Trophoblast cell (in vitro differentiated cells and primary cell): ENCODE results near the gene DNAJB6.

Experiments used
- DNase-seq, 2 donors: peaks; one replicate each; pipeline ENCODE4 v3.0.0-alpha.2; 2016
- H2AFZ ChIP-seq: 2 replicates; pipeline ENCODE4 v1.6.1; 2013; ENCODE audit warnings: low read length, moderate library complexity, mild to moderate bottlenecking; ENCODE audit not compliant: insufficient read depth, poor library complexity
- H2AK5ac ChIP-seq: 2 replicates; pipeline ENCODE4 v1.6.1; 2013; ENCODE audit warnings: mild to moderate bottlenecking, low read length
- H2BK120ac ChIP-seq: 2 replicates; pipeline ENCODE4 v1.6.1; 2013; ENCODE audit warnings: low read length, mild to moderate bottlenecking, moderate library complexity; ENCODE audit not compliant: insufficient read depth, poor library complexity
- H2BK12ac ChIP-seq: 2 replicates; pipeline ENCODE4 v1.6.1; 2013; ENCODE audit warnings: mild to moderate bottlenecking, low read length, moderate library complexity
- H2BK5ac ChIP-seq: 2 replicates; pipeline ENCODE4 v1.6.1; 2013; ENCODE audit warnings: low read length, low read depth, moderate library complexity, mild to moderate bottlenecking; ENCODE audit not compliant: poor library complexity
- H3K14ac ChIP-seq: 2 replicates; pipeline ENCODE4 v1.6.1; 2013; ENCODE audit warnings: mild to moderate bottlenecking, low read length
- H3K18ac ChIP-seq: 2 replicates; pipeline ENCODE4 v1.6.1; 2013; ENCODE audit warnings: mild to moderate bottlenecking, low read length
- H3K23ac ChIP-seq: 2 replicates; pipeline ENCODE4 v1.6.1; 2013; ENCODE audit warnings: low read length
- H3K27ac ChIP-seq: 2 replicates; pipeline ENCODE4 v1.5.1; 2013; ENCODE audit warnings: low read depth, mild to moderate bottlenecking, inconsistent platforms, low read length, moderate library complexity
- H3K27me3 ChIP-seq: 2 replicates; pipeline ENCODE4 v1.6.1; 2013; ENCODE audit warnings: inconsistent platforms, mild to moderate bottlenecking, low read length, moderate library complexity; ENCODE audit not compliant: insufficient read depth
- H3K36me3 ChIP-seq, 2 experiments: 1 replicate in 1 of 2; 2 replicates in 1 of 2; pipeline ENCODE4 v1.6.1; 2013; ENCODE audit warnings: low read length in 2 of 2, mild to moderate bottlenecking in 2 of 2, moderate library complexity in 1 of 2; ENCODE audit not compliant: insufficient read depth in 2 of 2, control insufficient read depth in 1 of 2
- H3K4ac ChIP-seq: 2 replicates; pipeline ENCODE4 v1.6.1; 2013; ENCODE audit warnings: low read depth, mild to moderate bottlenecking, low read length, moderate library complexity
- H3K4me1 ChIP-seq, 2 experiments: 1 replicate in 1 of 2; 2 replicates in 1 of 2; pipeline ENCODE4 v1.6.1; 2013; ENCODE audit warnings: low read length in 2 of 2, mild to moderate bottlenecking in 2 of 2, moderate library complexity in 1 of 2; ENCODE audit not compliant: insufficient read depth in 2 of 2, control insufficient read depth in 1 of 2
- H3K4me2 ChIP-seq: 2 replicates; pipeline ENCODE4 v1.6.1; 2013; ENCODE audit warnings: inconsistent platforms, mild to moderate bottlenecking, low read length, moderate library complexity
- H3K4me3 ChIP-seq: 2 replicates; pipeline ENCODE4 v1.5.1; 2013; ENCODE audit warnings: mild to moderate bottlenecking, low read depth, low read length, inconsistent platforms
- H3K79me1 ChIP-seq: one replicate; pipeline ENCODE4 v1.6.1; 2013; ENCODE audit warnings: low read length
- H3K79me2 ChIP-seq: 2 replicates; pipeline ENCODE4 v1.6.1; 2013; ENCODE audit warnings: low read length, mild to moderate bottlenecking; ENCODE audit not compliant: control insufficient read depth, insufficient read depth, poor library complexity
- H3K9ac ChIP-seq: 2 replicates; pipeline ENCODE4 v1.6.1; 2013; ENCODE audit warnings: mild to moderate bottlenecking, low read length
- H3K9me3 ChIP-seq: 2 replicates; pipeline ENCODE4 v1.6.1; 2013; ENCODE audit warnings: low read depth, mild to moderate bottlenecking, control low read depth, inconsistent platforms, low read length; ENCODE audit not compliant: insufficient read depth
- H4K12ac ChIP-seq: 2 replicates; pipeline ENCODE4 v1.6.1; 2013; ENCODE audit warnings: low read depth, mild to moderate bottlenecking, low read length, moderate library complexity
- H4K8ac ChIP-seq: 2 replicates; pipeline ENCODE4 v1.6.1; 2013; ENCODE audit warnings: low read depth, mild to moderate bottlenecking, low read length, moderate library complexity
- H4K91ac ChIP-seq: one replicate; pipeline ENCODE4 v1.6.1; 2013; ENCODE audit warnings: low read depth, mild to moderate bottlenecking, low read length, moderate library complexity
- WGBS: extraction: QIAGEN DNeasy Blood & Tissue Kit; methylation state at CpG from one replicate; pipeline ENCODE4 v1.1.7; 2013; ENCODE audit warnings: missing lambda C conversion rate; ENCODE audit not compliant: insufficient read length, insufficient coverage; ENCODE audit errors: extremely low coverage; 5-methylcytosine and 5-hydroxymethylcytosine counted together

The DNAJB6 gene

GRCh38 chr7:157358041-157358752 is 21.4 kb downstream of the DNAJB6 start:
- H2AK5ac ChIP-seq = no peak overlapping the region
- no peak overlapping the region for H3K18ac ChIP-seq
- no peak overlapping the region for H2BK5ac ChIP-seq
- H2AFZ ChIP-seq = no peak overlapping the region
- H3K23ac ChIP-seq = no peak overlapping the region
- no peak overlapping the region for H2BK120ac ChIP-seq
- no peak overlapping the region for H4K8ac ChIP-seq
- peaks cover 15 to 19% of the 10 kb centered on the region in 2 experiments for H3K4me1 ChIP-seq
- no peaks in the 10 kb centered on the region for H3K79me1 ChIP-seq
- no peaks in the 10 kb centered on the region for H3K27me3 ChIP-seq
- H4K91ac ChIP-seq = no peak overlapping the region
- H3K9me3 ChIP-seq = no peaks in the 10 kb centered on the region
- H3K79me2 ChIP-seq = peaks cover 12% of the 10 kb centered on the region
- no peak for DNase-seq
- H3K36me3 ChIP-seq = peaks cover 15 to 25% of the 10 kb centered on the region in 2 experiments
- H3K27ac ChIP-seq = no peak overlapping the region
- H3K4me3 ChIP-seq = no peak overlapping the region
- no peak overlapping the region for H3K4me2 ChIP-seq
- WGBS = no CpG with 5 or more reads among the region's 13 CpGs
- no peak overlapping the region for H2BK12ac ChIP-seq
- no peak overlapping the region for H3K9ac ChIP-seq
- H4K12ac ChIP-seq = no peak overlapping the region
- peak overlapping the region; percentile 37 for H3K4ac ChIP-seq
- H3K14ac ChIP-seq = no peak overlapping the region

GRCh38 chr7:157358753-157359096 is 21.9 kb downstream of the DNAJB6 start:
- Histone ChIP-seq H3K27me3 (no peaks in the 10 kb centered on the region), H2BK120ac (no peak overlapping the region), H3K18ac (no peak overlapping the region), H3K36me3 (peaks cover 19 to 30% of the 10 kb centered on the region in 2 experiments), H3K4me1 (peaks cover 15 to 17% of the 10 kb centered on the region in 2 experiments), H2AFZ (no peak overlapping the region), H3K4ac (peak overlapping the region; percentile 37), H2BK5ac (no peak overlapping the region), H4K8ac (no peak overlapping the region), H3K4me3 (no peak overlapping the region), H3K9me3 (no peaks in the 10 kb centered on the region), H4K12ac (no peak overlapping the region), H3K14ac (no peak overlapping the region), H3K9ac (no peak overlapping the region), H4K91ac (no peak overlapping the region), H3K79me1 (no peaks in the 10 kb centered on the region), H2BK12ac (no peak overlapping the region), H3K27ac (no peak overlapping the region), H3K4me2 (no peak overlapping the region), H2AK5ac (no peak overlapping the region), H3K23ac (no peak overlapping the region), H3K79me2 (peaks cover 15% of the 10 kb centered on the region)
- DNase-seq = no peak
- WGBS = no CpG with 5 or more reads among the region's 4 CpGs

GRCh38 chr7:157359581-157359980 is 22.8 kb downstream of the DNAJB6 start:
- no peak overlapping the region for H3K18ac ChIP-seq

GRCh38 chr7:157360483-157361025 is 23.8 kb downstream of the DNAJB6 start:
- no peak overlapping the region for H2BK12ac ChIP-seq
- no peak for DNase-seq
- no peak overlapping the region for H4K8ac ChIP-seq
- no peaks in the 10 kb centered on the region for H3K79me1 ChIP-seq
- no peaks in the 10 kb centered on the region for H3K27me3 ChIP-seq
- H3K79me2 ChIP-seq = peaks cover 12% of the 10 kb centered on the region
- H4K91ac ChIP-seq = no peak overlapping the region
- H3K9ac ChIP-seq = no peak overlapping the region
- H3K27ac ChIP-seq = no peak overlapping the region
- no peak overlapping the region for H3K18ac ChIP-seq
- peaks cover 34 to 46% of the 10 kb centered on the region in 2 experiments for H3K36me3 ChIP-seq
- no peak overlapping the region for H4K12ac ChIP-seq
- peak overlapping the region; percentile 19 for H3K4ac ChIP-seq
- H3K4me2 ChIP-seq = no peak overlapping the region
- peaks cover 5 to 6% of the 10 kb centered on the region in 2 experiments for H3K4me1 ChIP-seq
- H3K4me3 ChIP-seq = no peak overlapping the region
- no peak overlapping the region for H3K23ac ChIP-seq
- no peak overlapping the region for H2AFZ ChIP-seq
- H3K14ac ChIP-seq = no peak overlapping the region
- H2AK5ac ChIP-seq = no peak overlapping the region
- no peak overlapping the region for H2BK5ac ChIP-seq
- no CpG with 5 or more reads among the region's 3 CpGs for WGBS
- no peak overlapping the region for H2BK120ac ChIP-seq
- H3K9me3 ChIP-seq = no peaks in the 10 kb centered on the region

More at GRCh38 chr7:157359581-157359980, 22.8 kb downstream of the DNAJB6 start:
- peaks cover 13 to 14% of the 10 kb centered on the region in 2 experiments for H3K4me1 ChIP-seq
- H3K4me3 ChIP-seq = no peak overlapping the region
- peaks cover 14% of the 10 kb centered on the region for H3K79me2 ChIP-seq
- no peak for DNase-seq
- no CpG with 5 or more reads among the region's 5 CpGs for WGBS
- H3K27me3 ChIP-seq = no peaks in the 10 kb centered on the region
- H4K8ac ChIP-seq = no peak overlapping the region
- H2BK120ac ChIP-seq = no peak overlapping the region
- H4K12ac ChIP-seq = no peak overlapping the region
- H4K91ac ChIP-seq = no peak overlapping the region
- H2AFZ ChIP-seq = no peak overlapping the region
- H3K36me3 ChIP-seq = peaks cover 26 to 37% of the 10 kb centered on the region in 2 experiments
- no peak overlapping the region for H2BK12ac ChIP-seq
- no peak overlapping the region for H3K9ac ChIP-seq
- H3K79me1 ChIP-seq = no peaks in the 10 kb centered on the region
- no peak overlapping the region for H3K27ac ChIP-seq
- no peak overlapping the region for H2AK5ac ChIP-seq
- H2BK5ac ChIP-seq = no peak overlapping the region
- no peak overlapping the region for H3K4me2 ChIP-seq
- H3K4ac ChIP-seq = peak overlapping the region; percentile 19
- no peaks in the 10 kb centered on the region for H3K9me3 ChIP-seq
- H3K23ac ChIP-seq = no peak overlapping the region
- H3K14ac ChIP-seq = no peak overlapping the region
